ENCODE data around the gene PSTPIP2.

DNA sequence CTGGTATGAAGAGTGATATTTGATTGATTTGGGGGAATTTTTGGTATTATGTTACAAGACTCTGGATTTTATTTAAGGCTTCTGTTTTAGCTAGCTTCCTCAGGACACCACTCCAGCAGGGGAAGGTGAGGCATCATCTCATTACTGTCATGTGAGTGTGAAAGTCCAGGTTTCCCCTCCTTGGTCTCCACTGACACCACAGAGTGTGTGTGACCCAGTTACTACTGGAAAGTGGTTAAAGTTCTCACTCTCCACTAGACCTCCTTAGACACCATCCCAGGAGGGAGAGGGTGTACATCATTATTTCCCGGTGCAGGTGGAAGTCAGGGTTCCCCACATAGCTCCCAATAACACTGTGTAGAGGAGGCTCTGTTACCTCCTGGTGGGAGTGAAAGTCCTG, 69.1 kb downstream of the PSTPIP2 start:
- TF ChIP-seq CTCF (IDR thresholded peaks at IDR 0.05) (no peak), POLR2A (IDR thresholded peaks at IDR 0.05) (no peak)

All from heart left ventricle (tissue), 13 donors.